ENCODE results near the gene GPER1.

DNA sequence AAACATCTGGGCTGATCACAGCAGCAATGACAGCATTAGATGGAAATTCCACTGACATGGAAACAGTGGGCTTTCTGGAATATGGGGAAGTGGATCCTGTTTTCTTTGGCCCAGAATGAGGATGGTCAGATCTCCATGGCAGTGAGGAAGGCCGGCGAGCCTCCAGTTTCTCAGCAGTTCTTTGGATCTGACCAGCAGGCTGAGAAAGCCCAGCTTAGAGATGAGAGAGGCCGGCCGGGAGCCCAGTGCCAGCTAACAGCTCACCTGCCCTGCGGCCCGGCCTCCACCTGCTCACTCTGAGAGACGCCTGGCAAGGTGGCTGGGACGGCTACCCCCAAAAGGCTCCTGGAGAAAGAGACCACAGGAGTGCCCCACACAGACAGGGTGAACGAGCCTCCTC lies 24.2 kb downstream of the GPER1 start:
- TF ChIP-seq, protein P1, sequence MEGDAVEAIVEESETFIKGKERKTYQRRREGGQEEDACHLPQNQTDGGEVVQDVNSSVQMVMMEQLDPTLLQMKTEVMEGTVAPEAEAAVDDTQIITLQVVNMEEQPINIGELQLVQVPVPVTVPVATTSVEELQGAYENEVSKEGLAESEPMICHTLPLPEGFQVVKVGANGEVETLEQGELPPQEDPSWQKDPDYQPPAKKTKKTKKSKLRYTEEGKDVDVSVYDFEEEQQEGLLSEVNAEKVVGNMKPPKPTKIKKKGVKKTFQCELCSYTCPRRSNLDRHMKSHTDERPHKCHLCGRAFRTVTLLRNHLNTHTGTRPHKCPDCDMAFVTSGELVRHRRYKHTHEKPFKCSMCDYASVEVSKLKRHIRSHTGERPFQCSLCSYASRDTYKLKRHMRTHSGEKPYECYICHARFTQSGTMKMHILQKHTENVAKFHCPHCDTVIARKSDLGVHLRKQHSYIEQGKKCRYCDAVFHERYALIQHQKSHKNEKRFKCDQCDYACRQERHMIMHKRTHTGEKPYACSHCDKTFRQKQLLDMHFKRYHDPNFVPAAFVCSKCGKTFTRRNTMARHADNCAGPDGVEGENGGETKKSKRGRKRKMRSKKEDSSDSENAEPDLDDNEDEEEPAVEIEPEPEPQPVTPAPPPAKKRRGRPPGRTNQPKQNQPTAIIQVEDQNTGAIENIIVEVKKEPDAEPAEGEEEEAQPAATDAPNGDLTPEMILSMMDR (IDR thresholded peaks at IDR 0.05), result no peak
- no peak for TF ChIP-seq POLR2AphosphoS5 (IDR thresholded peaks at IDR 0.05)
